SHP77 treated with DMSO at 0.1 percent for 48 hours (cell line): ENCODE data around the gene LRRC56.
"Not testable (repeated sequence)": the region's sequence is repeated elsewhere in the genome, so short reads cannot be mapped to it uniquely, and the experiment has no call there.

ENCODE experiments used
- DNase-seq: peaks from one replicate; lab custom pipeline; 2025; lab: John Stamatoyannopoulos, UW

Gene LRRC56

GRCh38 chr11:501001-501682 lies 36.2 kb upstream of the LRRC56 start:
- DNase-seq, result no peak

GRCh38 chr11:501683-502287 lies 35.5 kb upstream of the LRRC56 start:
- DNase-seq, result no peak

GRCh38 chr11:502288-503178 lies 34.8 kb upstream of the LRRC56 start:
- DNase-seq, result no peak

GRCh38 chr11:503179-503981 lies 33.9 kb upstream of the LRRC56 start:
- no peak for DNase-seq

GRCh38 chr11:504053-504993 lies 33.0 kb upstream of the LRRC56 start:
- DNase-seq, result no peak

GRCh38 chr11:504994-505344 lies 32.4 kb upstream of the LRRC56 start:
- no peak for DNase-seq

- DNase-seq, result peak; percentile 54
These were observed 30.9 kb upstream of the LRRC56 start for GRCh38 chr11:506238-506994.

- DNase-seq, result no peak
These were observed 30.2 kb upstream of the LRRC56 start, which contains the start of gene RNH1 for GRCh38 chr11:506995-507726. TSS of gene RNH1 (minus strand) at chr11:507242. CDS start at chr11:502162, 5,080 bp downstream.

- DNase-seq, result no peak
These were observed 29.4 kb upstream of the LRRC56 start for GRCh38 chr11:507727-508515.

- DNase-seq, result no peak
These were observed 28.4 kb upstream of the LRRC56 start for GRCh38 chr11:508956-509355.

- DNase-seq, result no peak
These were observed 24.3 kb upstream of the LRRC56 start for GRCh38 chr11:512761-513595.

GRCh38 chr11:514606-515005 lies 22.7 kb upstream of the LRRC56 start:
- DNase-seq, result no peak

GRCh38 chr11:515131-515530 lies 22.2 kb upstream of the LRRC56 start:
- DNase-seq, result no peak

- DNase-seq, result no peak
These were observed 20.9 kb upstream of the LRRC56 start for GRCh38 chr11:516400-516799.

- DNase-seq, result not testable (repeated sequence)
These were observed 20.2 kb upstream of the LRRC56 start for GRCh38 chr11:516918-517685.

- DNase-seq, result peak; percentile 51
These were observed 18.7 kb upstream of the LRRC56 start for GRCh38 chr11:518463-519202.
